Amniotic stem cell (primary cell): ENCODE results near the gene AOPEP.
"Not testable (repeated sequence)": the region's sequence is repeated elsewhere in the genome, so short reads cannot be mapped to it uniquely, and the experiment has no call there.

Source experiments
- DNase-seq: peaks from one replicate; lab custom pipeline; 2025; lab: John Stamatoyannopoulos, UW

Gene AOPEP

DNA sequence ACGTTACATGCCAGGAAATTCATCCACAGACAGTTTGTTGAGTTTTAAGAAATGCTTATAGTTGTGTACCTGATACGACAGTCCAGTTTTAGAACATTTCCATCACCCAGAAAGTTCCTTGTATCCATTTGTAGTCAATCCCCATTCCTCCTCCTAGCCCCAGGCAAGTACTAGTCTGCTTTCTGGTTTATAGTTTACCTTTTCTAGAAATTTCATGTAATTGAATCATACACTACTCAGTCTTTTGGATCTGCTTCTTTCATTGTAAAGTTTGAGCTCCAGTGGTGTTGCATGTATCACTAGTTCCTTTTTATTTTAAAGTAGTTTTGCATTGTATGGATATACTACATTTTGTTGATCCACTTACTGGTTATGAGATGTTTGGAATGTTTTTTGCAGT lies 291.2 kb downstream of the AOPEP start:
- no peak for DNase-seq

DNA sequence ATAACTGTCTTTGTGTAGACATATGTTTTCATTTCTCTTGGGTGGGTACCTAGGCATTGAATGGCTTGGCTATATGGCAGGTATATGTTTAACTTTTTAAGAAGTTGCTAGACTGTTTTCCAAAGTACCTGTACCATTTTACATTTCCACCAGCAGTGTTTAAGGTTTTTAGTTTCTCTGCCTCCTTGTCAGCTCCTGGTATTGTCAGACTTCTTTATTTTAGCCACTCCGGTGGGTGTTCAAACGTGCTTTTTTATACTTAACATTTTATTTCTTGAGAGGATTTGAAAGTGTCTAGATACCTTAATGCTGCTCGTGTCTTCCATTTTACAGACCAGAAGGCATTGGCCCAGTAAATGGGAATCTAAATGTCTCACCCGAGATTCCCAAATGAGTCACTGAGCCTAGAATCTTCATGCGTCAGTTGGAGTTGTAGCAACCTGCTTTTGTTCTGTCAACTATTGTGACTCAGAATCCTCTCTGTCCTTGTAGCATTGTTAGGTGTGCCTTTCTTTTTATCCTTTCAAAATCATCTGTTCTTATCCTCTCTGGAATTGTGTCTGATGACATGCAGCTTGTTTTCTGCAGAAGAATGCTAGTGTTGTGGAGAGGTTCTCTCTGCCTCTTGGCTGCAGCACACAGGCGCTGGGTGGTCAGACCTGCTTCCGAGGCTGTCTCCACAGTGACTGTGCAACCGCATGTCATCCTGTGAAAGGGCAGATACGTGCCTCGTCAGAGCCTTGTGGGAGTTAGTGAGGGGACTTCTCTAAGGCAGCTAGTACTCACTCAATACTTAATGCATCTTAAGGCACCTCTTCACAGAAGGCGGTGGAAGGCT lies 291.8 kb downstream of the AOPEP start:
- DNase-seq = peak; percentile 91

DNA sequence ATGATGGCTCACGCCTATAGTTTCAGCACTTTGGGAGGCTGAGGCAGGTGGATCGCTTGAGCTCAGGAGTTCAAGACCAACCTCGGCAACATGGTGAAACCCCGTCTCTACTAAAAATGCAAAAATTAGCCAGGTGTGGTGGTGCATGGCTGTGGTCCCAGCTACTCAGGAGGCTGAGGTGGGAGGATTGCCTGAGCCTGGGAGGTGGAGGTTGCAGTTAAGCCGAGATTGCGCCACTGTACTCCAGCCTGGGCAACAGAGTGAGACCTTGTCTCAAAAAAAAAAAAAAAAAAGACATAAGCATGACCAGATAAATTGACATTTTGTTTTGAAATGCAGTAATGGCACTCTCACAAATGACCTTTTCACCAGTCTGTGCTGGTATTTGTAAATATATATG lies 294.1 kb downstream of the AOPEP start:
- not testable (repeated sequence) for DNase-seq

DNA sequence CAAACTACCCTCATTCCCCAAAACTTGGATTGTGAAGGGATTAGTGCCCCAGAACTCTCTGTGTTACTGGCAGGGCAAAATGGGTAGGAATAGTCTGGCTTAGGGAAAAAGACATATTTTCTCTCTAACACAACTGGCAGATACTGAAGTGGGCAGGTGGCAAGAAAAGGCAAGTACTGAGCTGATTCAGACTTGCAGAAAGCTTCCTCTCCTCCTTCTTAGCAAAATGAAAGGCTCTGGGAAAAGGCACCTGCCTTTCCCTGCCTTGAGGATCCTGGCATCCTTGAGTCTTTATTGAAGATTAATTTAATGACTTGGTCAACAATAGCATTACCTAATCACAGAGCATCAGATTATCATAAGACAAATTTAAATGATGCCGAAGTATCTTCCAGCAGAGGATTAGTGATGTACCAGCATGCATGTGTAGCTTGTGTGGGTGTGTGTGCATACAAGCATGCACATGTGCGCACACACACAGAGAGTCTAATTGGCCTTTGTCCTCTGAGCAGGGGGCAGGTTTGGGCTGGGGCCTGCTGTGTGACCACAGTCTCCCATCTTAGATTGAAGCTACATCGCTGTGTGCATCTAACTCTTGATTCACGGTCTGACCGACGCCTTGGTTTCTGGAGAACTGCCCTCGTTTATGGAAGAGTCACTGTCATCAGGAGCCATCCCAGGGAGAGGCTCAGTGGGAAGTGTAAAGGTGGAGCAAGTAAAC lies 294.8 kb downstream of the AOPEP start:
- no peak for DNase-seq

DNA sequence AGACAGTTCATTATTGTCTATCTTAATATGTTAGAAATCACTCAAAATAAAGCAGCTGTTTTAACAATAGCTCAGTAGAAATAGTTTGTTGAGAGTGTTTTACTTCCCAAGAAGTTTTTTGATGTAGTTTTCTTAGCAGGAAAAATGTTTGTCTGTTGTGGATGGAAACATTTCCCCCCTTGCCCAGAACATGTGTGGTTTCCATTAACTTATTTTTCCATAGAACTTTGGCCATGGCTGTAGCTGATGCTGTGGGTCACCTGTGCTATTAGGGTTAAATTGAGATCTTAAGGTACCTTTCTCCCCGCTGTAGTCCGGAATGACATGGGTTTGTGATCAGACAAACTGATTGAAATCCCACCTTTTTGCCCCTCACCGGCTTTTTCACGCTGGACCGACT lies 296.2 kb downstream of the AOPEP start:
- DNase-seq = no peak

DNA sequence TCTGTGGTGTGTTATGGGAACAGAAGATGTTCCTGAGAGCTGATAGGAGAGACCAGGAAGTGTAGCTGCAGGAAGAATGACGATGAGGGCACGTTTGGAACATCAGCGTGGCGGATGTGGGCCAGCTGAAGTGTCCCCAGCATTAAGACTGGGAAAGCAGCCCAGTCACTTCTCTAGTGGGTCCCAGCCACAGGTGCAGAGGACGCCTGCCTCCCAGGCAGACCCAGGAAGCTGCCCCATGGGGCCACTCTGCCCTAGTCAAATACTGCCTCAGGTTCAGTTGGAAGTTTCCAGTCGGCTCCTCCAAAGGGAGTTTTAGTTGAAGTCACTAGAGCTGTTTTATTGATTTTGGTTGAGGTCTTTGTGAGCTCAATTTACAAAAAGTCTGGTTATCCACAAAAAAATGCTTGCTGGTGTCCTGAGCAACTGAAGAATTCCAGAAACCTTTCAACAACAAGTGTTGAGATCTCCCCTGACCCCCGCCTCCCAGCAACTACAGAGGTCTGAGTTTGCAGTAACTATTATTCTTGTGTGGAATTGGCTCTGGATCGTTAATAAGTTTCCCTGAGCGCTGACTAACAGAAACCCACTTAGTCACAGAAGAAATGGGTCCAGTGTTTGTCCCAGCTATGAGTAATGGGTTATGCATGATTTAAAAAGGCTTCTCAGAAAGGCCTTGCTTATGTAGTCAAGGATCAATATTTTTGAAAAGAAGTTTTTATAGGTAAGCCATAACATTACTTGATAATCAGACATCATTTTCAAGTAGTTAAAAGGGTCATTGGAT lies 296.9 kb downstream of the AOPEP start:
- DNase-seq = peak; percentile 75

DNA sequence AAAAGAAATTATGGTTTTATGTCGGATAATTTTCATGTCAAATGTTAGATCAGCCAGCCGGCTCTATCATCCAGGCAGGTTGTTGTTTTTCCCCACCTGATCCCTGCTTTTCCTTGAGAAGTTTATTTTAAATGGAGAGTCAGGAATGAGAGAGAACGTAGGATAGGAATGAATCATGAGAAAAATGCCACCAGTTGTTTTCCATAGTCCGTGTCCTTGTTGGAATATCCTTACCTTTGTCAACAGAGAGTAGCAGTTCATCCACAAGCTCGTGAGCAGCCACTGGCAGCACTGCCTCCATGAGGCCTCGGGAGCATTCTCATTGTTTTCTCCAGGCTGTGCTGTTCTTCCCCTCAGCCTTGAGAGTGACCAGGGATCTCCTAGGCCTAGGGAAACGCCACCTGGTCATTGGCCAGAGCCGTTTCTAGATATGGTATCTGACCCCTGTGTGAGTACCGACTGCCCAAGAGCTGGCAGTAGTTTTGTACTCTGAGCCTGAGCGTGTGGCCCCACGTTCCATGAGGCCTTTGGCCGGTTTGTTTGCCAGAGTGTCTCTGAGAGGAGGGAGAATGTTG lies 297.7 kb downstream of the AOPEP start:
- DNase-seq = no peak

DNA sequence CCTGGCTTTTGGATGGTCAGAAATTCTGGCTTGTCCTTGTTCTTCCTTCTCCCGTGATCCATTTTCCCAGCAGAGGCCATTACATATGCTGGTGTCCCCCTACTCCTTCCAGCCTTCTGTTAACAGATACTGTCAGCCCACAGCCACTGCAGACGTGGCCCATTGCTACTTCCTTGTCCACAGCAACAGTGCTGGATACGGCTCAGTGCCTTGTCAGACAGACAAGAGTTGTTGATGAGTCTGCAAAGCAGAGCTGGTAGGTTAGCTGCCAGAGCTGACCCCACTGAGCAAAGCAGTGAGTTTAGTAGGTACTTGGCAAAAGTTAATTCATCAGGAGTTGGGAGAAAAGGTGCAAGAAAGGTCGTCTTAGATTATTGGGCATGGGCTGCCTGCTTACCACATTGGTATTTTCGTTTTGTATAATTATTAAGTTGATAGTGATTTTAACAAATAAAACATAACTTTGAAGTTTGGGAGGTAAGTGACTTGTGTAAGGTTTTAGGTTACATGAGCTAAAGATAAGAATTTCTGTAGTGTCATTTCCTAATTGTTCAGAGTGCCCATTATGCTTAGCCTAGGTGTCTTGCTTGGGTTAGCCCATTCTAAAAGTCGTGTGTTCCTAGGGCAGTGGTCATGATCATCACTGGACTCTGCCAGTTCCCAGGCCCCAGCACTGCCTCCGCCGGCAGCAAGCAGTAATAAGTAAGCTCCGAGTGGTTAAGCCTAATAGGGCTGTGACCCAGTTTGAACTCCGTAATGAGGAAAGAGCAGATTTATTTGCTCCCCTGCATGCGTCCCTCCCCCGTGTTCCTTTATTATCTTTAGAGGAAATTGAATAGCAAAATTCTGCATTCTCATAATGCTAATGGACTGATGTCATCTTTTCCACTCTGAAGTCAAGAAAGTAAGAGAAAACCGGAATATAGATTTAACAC lies 299.0 kb downstream of the AOPEP start:
- no peak for DNase-seq

DNA sequence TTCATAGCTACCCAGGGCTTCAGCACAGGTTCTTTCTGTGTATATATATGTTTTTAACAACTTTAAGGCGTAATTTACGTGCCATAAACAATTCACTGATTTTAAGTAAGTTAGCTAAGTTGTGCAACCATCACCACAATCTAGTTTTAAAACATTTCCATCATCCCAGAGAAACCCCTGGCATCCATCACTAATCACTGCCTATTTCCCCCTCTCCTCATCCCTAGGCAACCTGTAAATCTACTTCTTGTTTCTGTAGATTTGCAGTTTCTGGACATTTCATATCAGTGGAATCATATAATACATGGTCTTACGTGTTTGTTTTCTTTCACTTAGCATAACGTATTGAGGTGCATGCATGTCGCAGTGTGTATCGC lies 299.6 kb downstream of the AOPEP start:
- DNase-seq = no peak

DNA sequence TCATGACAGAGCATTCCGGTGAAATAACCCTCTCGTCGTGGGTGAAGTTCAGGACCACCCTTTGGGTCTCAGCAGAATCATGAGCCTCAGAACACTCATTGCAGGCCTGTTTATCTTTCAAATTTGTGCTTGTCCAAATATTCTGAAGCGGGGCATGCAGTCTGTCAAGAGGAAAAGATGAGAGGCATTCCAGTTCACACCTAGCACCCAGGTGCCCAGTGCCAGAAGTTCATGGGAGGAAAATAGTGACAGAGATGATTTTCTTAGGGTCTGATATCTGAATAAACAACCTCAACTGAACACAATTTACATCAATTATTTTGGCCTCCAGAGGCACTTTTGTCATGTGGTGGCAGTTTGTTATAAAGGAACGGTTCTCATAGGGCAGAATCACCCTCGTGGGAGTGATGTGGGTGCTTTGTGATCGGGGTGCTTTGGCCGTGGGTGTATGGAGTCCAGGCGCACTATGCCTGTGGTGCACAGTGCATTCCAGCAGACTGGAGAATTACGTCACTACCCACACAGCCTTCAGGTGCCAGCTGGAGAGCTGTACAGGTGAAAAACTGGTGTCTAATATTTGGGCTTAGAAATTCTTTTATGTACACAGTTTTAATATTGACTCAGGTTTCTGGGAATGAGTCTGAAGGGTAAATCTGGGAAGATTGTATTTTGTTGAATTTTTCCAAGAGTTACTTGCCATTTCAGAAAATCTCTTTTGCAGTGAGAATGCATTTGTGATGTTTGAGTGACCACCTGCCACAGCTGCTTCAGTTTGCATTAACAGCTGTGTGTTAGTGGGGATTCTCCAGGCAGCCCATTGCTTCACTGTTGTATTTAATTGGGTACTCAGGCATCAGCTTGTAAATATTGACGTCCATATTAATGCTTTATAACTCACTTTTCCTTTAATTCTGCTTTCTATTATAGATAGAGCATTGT lies 301.7 kb downstream of the AOPEP start:
- no peak for DNase-seq

DNA sequence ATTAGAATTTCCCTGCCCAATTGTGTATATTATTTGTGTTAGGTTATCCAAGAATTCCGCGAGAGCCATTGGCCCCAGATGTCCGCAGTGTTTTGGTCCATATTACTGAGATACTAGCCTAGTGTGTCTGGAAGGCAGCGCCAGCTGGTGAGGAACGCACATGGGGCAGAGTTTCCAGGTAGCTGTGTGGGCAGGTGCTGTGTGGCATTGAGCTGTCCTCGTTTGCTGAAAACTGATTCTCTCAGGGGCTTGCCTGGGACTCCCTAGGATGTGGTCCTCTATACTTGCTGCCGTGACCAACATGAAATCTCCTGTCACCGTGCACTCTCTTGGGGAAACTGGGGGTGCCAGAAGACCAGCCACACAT lies 302.3 kb downstream of the AOPEP start:
- DNase-seq = no peak

DNA sequence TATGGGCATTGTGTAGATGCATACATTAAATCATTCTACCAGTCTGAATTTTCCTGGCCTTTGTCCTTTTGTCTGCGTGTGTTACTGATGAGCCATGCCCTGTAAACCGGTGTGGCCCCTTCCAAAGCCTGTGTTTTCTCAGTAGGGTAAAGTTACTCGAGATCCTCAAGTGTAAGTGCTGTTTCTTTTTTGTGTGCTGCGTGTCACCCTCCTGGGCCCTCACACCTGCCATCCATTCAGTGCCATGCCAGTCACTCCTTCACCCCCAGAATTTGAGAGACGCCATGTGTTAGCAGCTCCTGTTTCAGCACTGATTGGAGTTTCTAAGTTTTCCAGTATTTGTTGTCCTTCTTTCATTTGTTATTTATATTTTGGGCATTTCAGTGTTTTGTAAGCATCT lies 302.8 kb downstream of the AOPEP start:
- no peak for DNase-seq

DNA sequence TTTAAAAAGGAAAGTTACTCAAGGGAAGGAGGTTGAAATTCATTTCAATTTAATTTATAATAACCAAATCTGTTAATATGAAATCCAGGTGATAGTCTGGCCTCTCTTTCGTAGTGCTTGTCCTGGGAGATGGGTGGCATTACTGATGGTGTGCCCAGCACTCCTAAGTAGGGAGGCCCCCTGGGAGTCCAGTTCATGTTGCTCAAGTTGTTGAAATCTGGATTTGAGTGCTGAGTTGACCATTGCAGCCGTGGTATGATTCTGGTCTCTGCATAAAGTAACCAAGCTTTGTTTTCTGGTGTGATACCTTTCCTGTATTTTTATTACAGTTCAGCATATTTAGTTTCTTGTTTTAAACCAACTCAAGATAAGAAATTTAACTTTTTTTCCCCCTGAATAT lies 303.2 kb downstream of the AOPEP start:
- DNase-seq = no peak

DNA sequence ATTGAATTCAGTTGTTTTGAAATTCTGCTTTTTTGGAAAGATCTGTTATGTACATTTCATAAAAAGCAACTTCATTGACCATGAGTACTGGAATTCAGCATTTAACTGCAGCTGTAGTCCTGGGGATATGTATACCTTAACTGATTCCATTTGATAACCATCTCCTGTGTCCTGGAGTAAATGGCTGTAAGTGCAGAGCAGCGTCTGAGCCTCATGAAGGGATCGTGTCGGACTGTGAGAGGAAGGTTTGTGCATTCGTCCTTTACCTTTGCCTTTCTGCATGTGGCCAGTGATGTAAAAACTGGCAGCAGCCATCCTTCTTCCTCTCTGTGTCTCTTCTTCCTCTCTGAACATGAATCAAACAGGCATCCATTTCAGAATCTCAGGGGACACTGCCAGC lies 303.8 kb downstream of the AOPEP start:
- no peak for DNase-seq

DNA sequence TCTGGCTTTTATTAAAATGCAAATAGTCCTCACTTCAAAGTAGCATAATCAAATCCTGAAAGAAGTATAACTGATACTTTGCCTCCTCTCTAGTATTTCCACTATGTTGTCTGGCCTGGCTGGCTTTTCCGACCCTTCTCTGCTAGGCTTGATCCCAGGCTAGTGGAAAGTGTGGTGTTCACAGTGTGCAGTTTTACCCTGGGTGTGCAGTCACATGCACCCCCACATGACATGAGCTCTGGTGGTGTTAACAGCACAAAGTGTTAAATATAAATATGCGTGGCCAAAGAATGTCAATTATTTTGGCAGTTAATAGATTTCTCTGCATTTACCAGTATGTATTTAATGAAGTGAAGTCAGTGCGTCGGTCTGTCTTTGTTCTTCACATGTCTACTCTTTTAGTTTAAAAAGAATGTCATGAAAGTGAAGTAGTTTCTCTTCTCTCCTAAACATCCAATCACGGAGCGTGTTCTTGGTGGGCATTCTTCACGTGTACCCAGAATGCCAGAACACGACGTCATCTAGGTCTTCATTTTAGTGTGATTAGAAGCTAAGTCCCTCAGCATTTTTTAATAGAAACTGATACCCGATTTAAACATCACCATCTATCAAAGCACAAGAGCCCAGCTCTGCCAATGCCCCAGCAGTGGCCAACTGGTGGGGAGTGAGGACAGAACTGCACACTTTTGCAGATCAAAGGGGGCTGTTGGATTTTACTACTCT lies 304.6 kb downstream of the AOPEP start:
- no peak for DNase-seq

DNA sequence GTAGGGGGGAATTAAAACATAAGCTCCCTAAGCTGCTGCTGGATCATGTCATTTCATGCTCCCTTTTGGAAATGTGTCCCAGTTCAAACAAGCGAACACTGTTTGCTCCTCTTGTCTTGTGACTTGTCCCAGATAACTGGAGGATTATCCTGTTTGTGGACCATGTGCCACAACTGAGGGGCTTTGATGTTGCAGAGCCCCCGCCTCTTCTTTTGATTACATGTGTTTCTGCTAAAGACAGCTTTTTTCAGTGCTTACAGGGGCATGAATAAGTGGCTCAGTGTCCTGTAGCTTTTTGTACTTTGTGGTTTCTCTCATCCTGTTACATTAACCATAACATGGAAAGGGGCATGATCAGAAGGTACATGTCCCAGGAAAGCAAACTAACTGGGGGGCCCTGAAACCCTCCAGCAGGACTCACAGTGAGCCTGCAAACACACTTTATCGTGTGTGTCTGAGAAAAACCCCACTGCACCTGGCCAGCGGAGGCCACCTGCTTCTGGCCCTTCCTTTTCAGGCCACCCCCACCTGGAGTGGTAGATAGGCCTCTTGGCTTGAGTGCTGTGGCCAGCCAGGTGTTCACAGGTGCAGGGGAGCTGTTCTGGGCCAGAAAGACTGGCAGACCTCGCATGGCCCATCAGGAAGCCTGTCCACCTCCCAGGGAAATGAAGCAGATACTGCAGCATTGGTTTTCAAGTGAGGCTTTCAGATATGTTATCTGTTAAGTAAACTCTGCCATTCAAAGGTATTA lies 305.4 kb downstream of the AOPEP start:
- DNase-seq = no peak

DNA sequence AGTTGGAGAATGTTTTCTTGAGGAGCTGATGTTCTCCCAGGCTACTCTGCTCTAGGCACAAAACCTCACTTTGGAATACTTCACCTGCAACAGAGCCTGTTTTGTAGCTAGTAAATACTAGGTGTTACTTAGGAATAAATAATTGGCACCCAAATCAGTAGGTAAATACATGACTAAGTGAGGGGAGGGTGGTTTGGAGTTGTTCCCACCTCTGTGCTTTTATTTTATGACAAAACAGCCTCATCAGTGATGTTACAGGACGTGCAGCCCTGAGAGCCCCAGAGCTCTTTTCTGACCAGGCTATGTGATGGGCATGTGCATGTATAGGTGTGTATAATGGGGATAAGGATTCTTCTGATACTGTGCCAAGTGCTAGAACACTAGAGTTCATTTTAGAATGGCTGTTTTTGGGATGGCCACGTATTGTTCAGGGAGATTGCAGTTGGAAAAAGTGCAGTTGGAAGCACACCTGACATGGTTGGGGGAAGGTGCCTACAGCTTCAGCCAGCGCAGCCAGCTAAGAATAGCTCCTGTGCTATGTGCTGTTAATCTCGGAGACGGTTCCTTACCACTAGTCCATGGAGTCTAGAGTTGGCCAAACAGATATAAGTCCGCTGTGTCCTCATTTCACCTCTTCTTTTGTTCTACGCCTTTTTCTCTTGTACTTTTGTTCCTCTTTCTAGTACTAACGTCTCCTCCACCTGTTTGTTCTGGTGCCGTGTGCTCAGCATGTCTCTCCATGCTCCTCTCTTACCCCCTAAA lies 306.3 kb downstream of the AOPEP start:
- DNase-seq = no peak

DNA sequence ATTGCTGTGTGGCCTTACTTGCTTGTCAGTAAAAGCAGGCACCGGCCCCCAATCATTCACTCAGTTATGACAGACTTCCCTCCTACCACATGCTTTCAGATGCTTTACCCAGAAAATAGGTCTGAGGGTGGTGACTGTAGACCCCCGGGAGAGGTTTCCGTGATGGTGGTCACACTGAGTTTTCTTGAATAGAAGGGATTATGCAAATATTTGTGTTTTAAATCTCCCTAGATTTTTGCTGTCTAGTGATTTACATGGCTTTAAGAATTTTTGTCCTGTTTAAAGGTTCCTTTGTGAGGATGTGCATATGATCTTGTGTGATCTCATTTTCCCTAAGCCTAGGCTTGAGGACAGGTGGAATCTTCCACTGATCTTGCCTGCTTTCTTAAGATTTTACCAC lies 309.3 kb downstream of the AOPEP start:
- DNase-seq = no peak
